A549 (cell line): ENCODE results near the gene NBEAL2. TPM values are rescaled to one million over a fixed set of nuclear protein-coding genes. Genes with fewer than 3 reads are reported as not detected.
"Not testable (repeated sequence)": the region's sequence is repeated elsewhere in the genome, so short reads cannot be mapped to it uniquely, and the experiment has no call there.

Experiments used
- ATAC-seq, 2 experiments: fragments of 200-7000 bp in 1 of 2; fragments of >200 bp in 1 of 2; cut with Nextera tagmentation in 1 of 2; cut with Tn5 transposase in 1 of 2; 3 replicates each; pipeline versions ENCODE4 v1.8.0 to v1.9.1; 2018 to 2020; ENCODE audit warnings: mild to moderate bottlenecking in 1 of 2, moderate library complexity in 1 of 2
- CTCF ChIA-PET: fragments of 300-600 bp; sonication (Branson Sonifier 250); formaldehyde crosslinking; extraction: SDS; loops from one replicate; lab custom pipeline; 2021; ENCODE audit warnings: antibody characterized with exemption, inconsistent platforms; lab: Yijun Ruan, JAX
- POLR2A ChIA-PET: fragments of 350-600 bp; formaldehyde crosslinking; extraction: SDS; loops from one replicate; lab custom pipeline; 2021; ENCODE audit warnings: antibody characterized with exemption, inconsistent platforms; lab: Yijun Ruan, JAX
- DNase-seq, 2 experiments: peaks; one replicate each; pipeline versions ENCODE4 v3.0.0 to v3.0.0-alpha.2; 2011 to 2016; ENCODE audit warnings: low read depth in 1 of 2, low spot score in 1 of 2
- FAIRE-seq: peaks from 2 replicates; lab custom pipeline; 2011; peaks lifted over from hg19 to GRCh38; lab: Jason Lieb, UNC
- H3K27ac ChIP-seq, 2 experiments: fragments of >200 bp; sonication (Bioruptor Twin); formaldehyde crosslinking; 3 replicates each; pipeline ENCODE4 v1.5.1; 2016 to 2017
- H3K4me1 ChIP-seq: fragments of >200 bp; sonication (Bioruptor Twin); formaldehyde crosslinking; 3 replicates; pipeline ENCODE4 v1.6.1; 2016
- H3K4me2 ChIP-seq: fragments of >200 bp; sonication (Bioruptor Twin); formaldehyde crosslinking; 3 replicates; pipeline ENCODE4 v1.6.1; 2016
- H3K4me3 ChIP-seq: fragments of >200 bp; sonication (Bioruptor Twin); formaldehyde crosslinking; 3 replicates; pipeline ENCODE4 v1.5.1; 2016
- H3K9me3 ChIP-seq: fragments of >200 bp; sonication (Bioruptor Twin); formaldehyde crosslinking; 3 replicates; pipeline ENCODE4 v1.6.1; 2016
- CEBPB ChIP-seq, 2 experiments: fragments of >200 bp in 1 of 2; sonication (Bioruptor Twin) in 1 of 2; formaldehyde crosslinking in 1 of 2; IDR thresholded peaks; 2 replicates each; pipeline ENCODE4 v1.6.1; 2012 to 2016
- CHD2 ChIP-seq: fragments of 150-350 bp; IDR thresholded peaks from 2 replicates; pipeline ENCODE4 v1.6.1; 2014; ENCODE audit warnings: low read length; ENCODE audit not compliant: partially characterized antibody
- ESRRA ChIP-seq: fragments of 150-350 bp; IDR thresholded peaks from 2 replicates; pipeline ENCODE4 v1.6.1; 2014; ENCODE audit warnings: mild to moderate bottlenecking, low read length, borderline replicate concordance
- FOXS1 ChIP-seq: fragments of 250-450 bp; sonication (Bioruptor Pico); IDR thresholded peaks from 2 replicates; pipeline ENCODE4 v1.5.0; 2020; ENCODE audit warnings: mild to moderate bottlenecking, moderate library complexity
- HDAC2 ChIP-seq: fragments of 200-600 bp; sonication (generic); IDR thresholded peaks from 2 replicates; pipeline ENCODE4 v1.6.1; 2016
- HES2 ChIP-seq: fragments of >200 bp; sonication (Bioruptor Twin); formaldehyde crosslinking; IDR thresholded peaks from 2 replicates; pipeline ENCODE4 v1.6.1; 2016
- HMGXB4 ChIP-seq: fragments of 250-450 bp; sonication (Bioruptor Pico); IDR thresholded peaks from 2 replicates; pipeline ENCODE4 v1.5.0; 2021; ENCODE audit warnings: mild to moderate bottlenecking, moderate library complexity, borderline replicate concordance
- POLR2A ChIP-seq: IDR thresholded peaks from 2 replicates; pipeline ENCODE4 v1.6.1; 2012; ENCODE audit warnings: mild to moderate bottlenecking, low read length
- RAD21 ChIP-seq, 2 experiments: fragments of >200 bp in 1 of 2; sonication (Bioruptor Twin) in 1 of 2; formaldehyde crosslinking in 1 of 2; IDR thresholded peaks in 1 of 2; conservative IDR thresholded peaks in 1 of 2; 2 replicates in 1 of 2; 3 replicates in 1 of 2; pipeline ENCODE4 v1.6.1; 2012 to 2018; ENCODE audit warnings: inconsistent platforms in 1 of 2
- RARB ChIP-seq: fragments of 250-450 bp; sonication (Bioruptor Pico); IDR thresholded peaks from 2 replicates; pipeline ENCODE4 v1.8.0; 2021; ENCODE audit warnings: mild to moderate bottlenecking, moderate library complexity
- SREBF2 ChIP-seq: fragments of 450-650 bp; IDR thresholded peaks from 2 replicates; pipeline ENCODE4 v1.6.1; 2014; ENCODE audit warnings: mild to moderate bottlenecking, moderate library complexity
- WGBS: methylation state at CpG from one replicate; pipeline ENCODE4 v1.1.6; 2017; ENCODE audit errors: missing lambda C conversion rate; 5-methylcytosine and 5-hydroxymethylcytosine counted together
- polyA plus RNA-seq, 4 experiments: library from polyadenylated mRNA; depleted of rRNA in 3 of 4; stranded (reverse); fragments of >200 nt; fragmentation: RNase III in 1 of 4; extraction: RNeasy Plus Mini Kit Qiagen cat#74134 plus additional on column Dnase treatment in 1 of 4; gene quantifications; 2 replicates in 3 of 4; 3 replicates in 1 of 4; pipeline ENCODE4 v1.2.3, GENCODE V29; 2011 to 2017
- TF ChIP-seq, protein P1 (sequence below): fragments of 450-650 bp; IDR thresholded peaks from 2 replicates; pipeline ENCODE4 v1.6.1; 2014; ENCODE audit warnings: antibody characterized with exemption
- TF ChIP-seq, protein P2 (sequence below): fragments of 200-600 bp; sonication (generic); IDR thresholded peaks from 2 replicates; pipeline ENCODE4 v1.6.1; 2016; ENCODE audit warnings: antibody characterized with exemption, mild to moderate bottlenecking, moderate library complexity

The NBEAL2 gene
- polyA plus RNA-seq, 2 of the 4 experiments (the other 2 are of a cell fraction) = 9.6 to 47.3 TPM

GRCh38 chr3:47024932-47025331 lies 45.5 kb downstream of the NBEAL2 start (continued):
- TF ChIP-seq POLR2A (no peak), HES2 (no peak), HDAC2 (no peak)

GRCh38 chr3:47026432-47026831 lies 47.0 kb downstream of the NBEAL2 start:
- H3K4me3 ChIP-seq, H3K4me2 ChIP-seq, DNase-seq, CTCF ChIA-PET, H3K4me1 ChIP-seq, FAIRE-seq, POLR2A ChIA-PET, H3K9me3 ChIP-seq, H3K27ac ChIP-seq, ATAC-seq: not testable (repeated sequence)
- 93% methylated on average over 1 of the region's 1 CpG for WGBS

GRCh38 chr3:47028146-47028545 lies 48.7 kb downstream of the NBEAL2 start:
- Histone ChIP-seq H3K4me1 (no peaks in the 10 kb centered on the region; the same call in 2 of the 3 replicates), H3K27ac (no peak overlapping the region), H3K4me3 (no peak overlapping the region), H3K9me3 (no peaks in the 10 kb centered on the region), H3K4me2 (no peak overlapping the region)
- CTCF ChIA-PET = no interaction called here
- WGBS = 68% methylated on average over 3 of the region's 3 CpGs
- POLR2A ChIA-PET = no interaction called here
- DNase-seq (no peak), ATAC-seq (no peak), FAIRE-seq (no peak)
- TF ChIP-seq, protein P1, sequence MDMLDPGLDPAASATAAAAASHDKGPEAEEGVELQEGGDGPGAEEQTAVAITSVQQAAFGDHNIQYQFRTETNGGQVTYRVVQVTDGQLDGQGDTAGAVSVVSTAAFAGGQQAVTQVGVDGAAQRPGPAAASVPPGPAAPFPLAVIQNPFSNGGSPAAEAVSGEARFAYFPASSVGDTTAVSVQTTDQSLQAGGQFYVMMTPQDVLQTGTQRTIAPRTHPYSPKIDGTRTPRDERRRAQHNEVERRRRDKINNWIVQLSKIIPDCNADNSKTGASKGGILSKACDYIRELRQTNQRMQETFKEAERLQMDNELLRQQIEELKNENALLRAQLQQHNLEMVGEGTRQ = no peak
- TF ChIP-seq CHD2 (no peak), RAD21 (conservative IDR thresholded peaks at IDR 0.05 in 1 of 2, IDR thresholded peaks at IDR 0.05 in 1 of 2) (no peak), RARB (CRISPR knock-in tag) (no peak), CEBPB (IDR thresholded peaks at IDR 0.05) (no peak)

DNA sequence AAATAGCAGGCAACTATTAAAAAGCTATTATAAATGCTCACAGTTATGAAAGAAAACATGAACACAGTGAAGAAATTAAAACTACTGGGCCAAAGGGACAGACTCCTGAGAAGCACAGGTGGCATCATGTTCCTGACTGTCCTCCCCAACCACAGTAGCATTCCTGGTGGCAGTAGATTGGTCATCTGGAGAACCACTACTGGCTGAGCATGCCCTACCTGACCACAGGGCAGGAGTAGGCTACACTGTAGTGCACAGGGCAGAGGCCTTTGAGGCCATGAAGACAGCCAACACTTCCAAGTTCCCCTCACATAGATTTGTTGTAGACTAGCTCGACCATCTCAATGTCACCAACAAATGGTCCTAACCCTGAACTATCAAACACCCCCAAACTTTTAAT lies 49.2 kb downstream of the NBEAL2 start:
- WGBS = 92% methylated on average over 1 of the region's 1 CpG
- CTCF ChIA-PET = no interaction called here

DNA sequence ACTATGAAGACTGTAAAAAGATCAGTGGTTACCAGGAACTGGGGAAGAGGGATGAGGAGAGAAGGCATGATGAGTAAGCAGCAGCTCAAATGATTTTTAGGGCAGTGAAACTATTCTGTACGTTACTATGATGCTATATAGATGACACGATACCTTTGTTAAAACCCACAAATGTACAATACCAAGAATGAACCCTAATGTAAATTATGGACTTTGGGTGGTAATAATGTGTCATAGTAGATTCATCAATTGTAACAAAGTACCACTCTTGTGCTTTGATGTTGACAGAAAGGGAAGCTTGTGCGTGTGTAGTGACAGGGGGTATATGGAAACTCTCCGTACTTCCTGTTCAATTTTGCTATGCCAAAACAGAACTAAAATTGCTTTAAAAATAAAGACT lies 51.6 kb downstream of the NBEAL2 start:
- ATAC-seq, H3K9me3 ChIP-seq, CTCF ChIA-PET, FAIRE-seq, H3K4me2 ChIP-seq, H3K27ac ChIP-seq, DNase-seq, H3K4me3 ChIP-seq, H3K4me1 ChIP-seq, POLR2A ChIA-PET: not testable (repeated sequence)
- WGBS = 92% methylated on average over 4 of the region's 4 CpGs

More for the DNA sequence above, 49.2 kb downstream of the NBEAL2 start:
- POLR2A ChIA-PET = interaction anchor here (0.6 kb wide), 1 partner anchor 148 kb away, joined by 4 read pairs; no protein-coding TSS in a partner anchor
- H3K27ac ChIP-seq = no peak overlapping the region
- no peak for FAIRE-seq
- TF ChIP-seq HMGXB4 = no peak
- no peak for TF ChIP-seq CEBPB (IDR thresholded peaks at IDR 0.05)
- TF ChIP-seq FOXS1 = no peak
- no peak for TF ChIP-seq SREBF2
- TF ChIP-seq, protein P2, sequence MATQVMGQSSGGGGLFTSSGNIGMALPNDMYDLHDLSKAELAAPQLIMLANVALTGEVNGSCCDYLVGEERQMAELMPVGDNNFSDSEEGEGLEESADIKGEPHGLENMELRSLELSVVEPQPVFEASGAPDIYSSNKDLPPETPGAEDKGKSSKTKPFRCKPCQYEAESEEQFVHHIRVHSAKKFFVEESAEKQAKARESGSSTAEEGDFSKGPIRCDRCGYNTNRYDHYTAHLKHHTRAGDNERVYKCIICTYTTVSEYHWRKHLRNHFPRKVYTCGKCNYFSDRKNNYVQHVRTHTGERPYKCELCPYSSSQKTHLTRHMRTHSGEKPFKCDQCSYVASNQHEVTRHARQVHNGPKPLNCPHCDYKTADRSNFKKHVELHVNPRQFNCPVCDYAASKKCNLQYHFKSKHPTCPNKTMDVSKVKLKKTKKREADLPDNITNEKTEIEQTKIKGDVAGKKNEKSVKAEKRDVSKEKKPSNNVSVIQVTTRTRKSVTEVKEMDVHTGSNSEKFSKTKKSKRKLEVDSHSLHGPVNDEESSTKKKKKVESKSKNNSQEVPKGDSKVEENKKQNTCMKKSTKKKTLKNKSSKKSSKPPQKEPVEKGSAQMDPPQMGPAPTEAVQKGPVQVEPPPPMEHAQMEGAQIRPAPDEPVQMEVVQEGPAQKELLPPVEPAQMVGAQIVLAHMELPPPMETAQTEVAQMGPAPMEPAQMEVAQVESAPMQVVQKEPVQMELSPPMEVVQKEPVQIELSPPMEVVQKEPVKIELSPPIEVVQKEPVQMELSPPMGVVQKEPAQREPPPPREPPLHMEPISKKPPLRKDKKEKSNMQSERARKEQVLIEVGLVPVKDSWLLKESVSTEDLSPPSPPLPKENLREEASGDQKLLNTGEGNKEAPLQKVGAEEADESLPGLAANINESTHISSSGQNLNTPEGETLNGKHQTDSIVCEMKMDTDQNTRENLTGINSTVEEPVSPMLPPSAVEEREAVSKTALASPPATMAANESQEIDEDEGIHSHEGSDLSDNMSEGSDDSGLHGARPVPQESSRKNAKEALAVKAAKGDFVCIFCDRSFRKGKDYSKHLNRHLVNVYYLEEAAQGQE = no peak
- no peak for TF ChIP-seq ESRRA
- no peak for ATAC-seq
- no peak for DNase-seq
- no peaks in the 10 kb centered on the region; the same call in 2 of the 3 replicates for H3K4me1 ChIP-seq
- no peaks in the 10 kb centered on the region for H3K9me3 ChIP-seq
- H3K4me3 ChIP-seq = no peak overlapping the region
- no peak overlapping the region for H3K4me2 ChIP-seq
